ENCODE measurements around the gene IMPA2.
A peak's percentile ranks its signal among the peaks of the same experiment; 100 is the strongest.

IMPA2 gene

DNA sequence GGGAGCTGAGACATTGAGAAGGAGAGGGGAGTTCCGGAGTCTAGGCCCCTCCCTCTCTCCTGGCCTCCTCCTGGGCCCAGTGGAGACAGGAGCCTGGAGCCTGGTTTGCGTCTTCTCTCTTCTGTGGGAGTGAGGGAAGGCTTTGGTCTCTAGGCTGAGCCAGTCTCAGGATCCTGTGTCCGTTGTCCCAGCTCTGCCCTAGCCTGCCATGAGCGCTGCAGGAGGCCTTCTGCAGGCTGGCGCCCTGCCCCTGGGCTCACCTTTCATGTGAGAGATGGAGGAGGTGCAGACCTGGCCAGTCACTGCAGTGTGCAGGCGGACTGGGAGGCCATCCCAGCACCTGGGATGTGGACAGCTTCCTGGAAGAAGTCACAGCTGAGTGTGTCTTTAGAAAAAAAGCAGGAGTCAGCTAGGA, 8.7 kb downstream of the IMPA2 start:
- ATAC-seq (ENCODE audit: low read depth) (no peak), DNase-seq (ENCODE audit: low spot score in 2 of 2) (no peak)
- Mint-ChIP-seq H3K36me3 (peaks cover 2% of the 10 kb centered on the region), H3K4me1 (no peaks in the 10 kb centered on the region), H3K27me3 (no peaks in the 10 kb centered on the region), H3K9me3 (no peaks in the 10 kb centered on the region), H3K27ac (no peak overlapping the region), H3K4me3 (no peak overlapping the region)

DNA sequence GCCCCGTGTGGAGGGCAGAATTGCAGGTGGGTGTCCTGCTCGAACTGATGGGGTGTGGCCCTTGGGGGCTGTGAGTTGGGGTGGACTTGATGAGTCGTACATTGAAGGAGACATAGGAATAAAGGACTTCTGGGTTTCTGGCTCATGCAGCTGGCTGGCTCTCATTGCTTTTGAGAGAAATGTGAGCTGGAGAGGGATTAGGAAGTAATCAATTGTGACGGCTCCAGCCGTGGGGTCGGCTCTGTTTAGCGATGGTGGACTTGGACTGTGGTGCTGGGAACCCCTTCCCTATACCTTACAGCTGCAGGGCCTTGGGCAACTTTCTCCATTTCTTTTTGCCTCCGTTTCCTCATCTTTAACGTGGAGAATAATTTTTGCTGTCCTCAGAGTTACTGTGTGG, 9.2 kb downstream of the IMPA2 start:
- H3K27ac Mint-ChIP-seq = no peak overlapping the region

DNA sequence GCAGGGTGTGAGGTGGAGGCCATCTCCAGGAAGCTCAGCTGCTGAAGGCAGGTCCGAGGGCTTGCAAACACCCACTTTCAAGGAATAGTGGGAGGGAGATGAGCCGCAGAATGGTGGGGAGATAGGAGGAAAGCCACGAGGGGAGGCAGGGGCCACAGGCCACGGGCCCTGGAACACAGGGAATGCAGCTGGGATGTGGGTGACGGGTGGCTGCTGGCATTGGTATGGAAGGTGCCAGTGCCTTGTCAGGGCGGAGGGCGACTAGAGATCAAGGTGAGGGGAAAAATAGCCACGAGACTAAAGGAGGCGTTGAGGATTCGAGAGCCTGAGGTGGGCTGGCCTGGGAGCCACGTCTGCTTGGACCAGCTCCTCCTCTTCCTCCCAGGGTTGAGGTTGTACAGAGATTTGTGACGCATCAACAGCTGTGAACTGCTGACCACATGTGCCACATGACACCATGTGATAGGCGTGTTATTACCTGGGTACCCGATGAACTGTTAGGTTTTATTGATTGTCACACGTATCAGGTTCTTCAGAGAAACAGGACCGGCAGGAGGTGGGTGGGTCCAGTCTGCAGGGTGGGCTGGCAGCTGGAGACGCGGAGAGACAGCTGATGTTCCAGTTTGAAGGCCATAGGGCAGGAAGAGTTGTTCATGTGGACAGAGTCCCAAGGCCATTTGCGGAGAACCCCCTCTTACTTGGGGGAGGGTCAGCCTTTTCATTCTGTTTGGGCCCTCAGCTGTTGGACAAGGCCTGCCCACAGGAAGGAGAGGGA, 9.9 kb downstream of the IMPA2 start:
- no peak overlapping the region for H3K27ac Mint-ChIP-seq

More for the DNA sequence above, 9.2 kb downstream of the IMPA2 start:
- no peaks in the 10 kb centered on the region for H3K9me3 Mint-ChIP-seq
- H3K4me1 Mint-ChIP-seq = peaks cover 4% of the 10 kb centered on the region
- H3K27me3 Mint-ChIP-seq = no peaks in the 10 kb centered on the region
- peaks cover 2% of the 10 kb centered on the region for H3K36me3 Mint-ChIP-seq
- no peak for DNase-seq (ENCODE audit: low spot score in 2 of 2)
- H3K4me3 Mint-ChIP-seq = no peak overlapping the region
- ATAC-seq (ENCODE audit: low read depth) = no peak

DNA sequence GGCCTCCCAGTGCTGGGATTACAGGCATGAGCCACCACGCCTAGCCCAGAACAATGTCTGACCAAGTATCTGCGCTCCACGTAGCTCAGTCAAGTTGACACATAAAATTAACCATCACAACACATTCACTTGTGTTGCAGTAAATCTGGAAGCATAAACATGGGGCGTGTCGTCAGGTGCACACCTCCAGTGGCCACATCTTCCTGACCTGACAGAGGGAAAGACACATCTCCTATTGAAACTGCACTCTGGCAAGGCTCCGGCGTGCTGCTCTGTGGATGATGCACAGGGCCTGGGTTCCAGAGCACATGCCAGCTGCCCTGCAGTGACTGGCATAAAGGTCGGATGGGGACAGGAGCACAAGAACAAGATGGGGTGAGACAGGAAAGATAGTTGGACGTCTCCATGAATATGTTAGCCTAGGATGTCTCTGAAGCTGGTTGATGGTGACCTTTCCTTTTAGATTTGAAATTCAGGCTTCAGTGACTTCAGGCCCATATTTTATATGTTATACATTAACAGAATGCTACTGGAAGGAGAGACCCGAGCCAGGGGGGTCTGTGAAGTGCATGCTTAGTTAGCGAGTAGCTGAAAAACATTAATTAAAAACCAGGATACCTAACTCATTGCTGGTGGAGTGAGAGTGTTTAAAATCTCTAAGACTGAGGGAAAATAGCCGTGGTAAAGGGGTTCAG, 10.9 kb downstream of the IMPA2 start:
- ATAC-seq (ENCODE audit: low read depth) = no peak
- no peak overlapping the region for H3K27ac Mint-ChIP-seq
- H3K4me1 Mint-ChIP-seq = peaks cover 12% of the 10 kb centered on the region
- H3K4me3 Mint-ChIP-seq = no peak overlapping the region
- H3K36me3 Mint-ChIP-seq = peaks cover 2% of the 10 kb centered on the region
- no peaks in the 10 kb centered on the region for H3K27me3 Mint-ChIP-seq
- DNase-seq (ENCODE audit: low spot score in 2 of 2) = no peak
- H3K9me3 Mint-ChIP-seq = no peaks in the 10 kb centered on the region

More for the DNA sequence above, 9.9 kb downstream of the IMPA2 start:
- Mint-ChIP-seq H3K4me3 (no peak overlapping the region), H3K27me3 (no peaks in the 10 kb centered on the region), H3K4me1 (peaks cover 9% of the 10 kb centered on the region), H3K36me3 (peaks cover 2% of the 10 kb centered on the region), H3K9me3 (no peaks in the 10 kb centered on the region)
- no peak for ATAC-seq (ENCODE audit: low read depth)
- no peak for DNase-seq (ENCODE audit: low spot score in 2 of 2)

DNA sequence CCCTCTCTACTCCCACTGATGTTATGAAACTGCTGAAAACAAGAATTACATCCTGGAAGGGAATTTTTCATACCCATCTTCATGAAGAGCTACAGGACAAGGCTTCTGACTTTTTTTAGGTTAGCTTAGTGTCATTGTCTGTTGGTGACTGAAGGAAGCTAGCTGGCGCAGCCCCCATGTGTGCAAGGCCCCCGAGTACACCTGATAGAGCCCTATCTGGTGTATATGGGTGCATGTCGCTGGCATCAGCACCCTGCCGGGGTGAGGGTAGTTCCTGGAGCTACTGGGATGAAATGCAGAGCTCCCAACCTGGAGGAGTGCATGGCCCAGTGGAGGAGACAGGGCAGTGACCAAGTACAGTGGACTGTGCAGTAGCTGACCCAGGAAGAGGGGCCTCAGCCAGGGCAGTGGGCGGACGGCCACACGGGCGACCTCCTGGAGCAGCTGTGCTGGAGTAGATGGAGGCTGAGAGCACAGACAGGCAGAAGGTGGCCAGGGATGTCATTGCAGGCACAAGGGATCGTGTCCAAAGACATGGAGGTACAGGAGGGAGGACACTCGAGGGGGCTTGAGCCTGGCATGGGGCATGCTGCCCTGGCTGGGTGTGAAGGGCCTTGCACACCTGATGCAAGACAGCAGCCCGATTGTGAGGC, 12.1 kb downstream of the IMPA2 start:
- DNase-seq (ENCODE audit: low spot score in 2 of 2) (no peak), ATAC-seq (ENCODE audit: low read depth) (no peak)
- Mint-ChIP-seq H3K36me3 (peaks cover 1% of the 10 kb centered on the region), H3K27me3 (no peaks in the 10 kb centered on the region), H3K27ac (no peak overlapping the region), H3K9me3 (no peaks in the 10 kb centered on the region), H3K4me3 (no peak overlapping the region), H3K4me1 (peaks cover 12% of the 10 kb centered on the region)

DNA sequence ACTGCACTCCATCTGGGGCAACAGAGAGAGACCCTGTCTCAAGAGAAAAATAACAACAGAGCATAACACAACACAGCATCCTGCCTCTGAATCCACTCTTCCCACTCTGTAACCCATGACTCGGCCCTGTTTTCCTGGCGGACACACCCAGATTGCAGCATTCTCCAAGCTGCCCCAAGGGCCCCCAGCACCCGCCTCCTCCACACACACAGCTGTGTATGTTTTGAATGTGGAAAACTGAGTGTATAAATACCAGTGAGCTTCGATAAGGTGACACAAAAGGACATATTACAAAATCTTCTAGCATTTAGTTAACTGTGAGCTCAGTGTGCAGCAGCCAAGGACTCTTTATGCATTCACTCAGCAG, 13.0 kb downstream of the IMPA2 start:
- Mint-ChIP-seq H3K4me1 (peaks cover 12% of the 10 kb centered on the region), H3K36me3 (peaks cover 1% of the 10 kb centered on the region), H3K9me3 (no peaks in the 10 kb centered on the region), H3K4me3 (no peak overlapping the region), H3K27ac (no peak overlapping the region), H3K27me3 (no peaks in the 10 kb centered on the region)
- DNase-seq (ENCODE audit: low spot score in 2 of 2) = no peak
- ATAC-seq (ENCODE audit: low read depth) = no peak

DNA sequence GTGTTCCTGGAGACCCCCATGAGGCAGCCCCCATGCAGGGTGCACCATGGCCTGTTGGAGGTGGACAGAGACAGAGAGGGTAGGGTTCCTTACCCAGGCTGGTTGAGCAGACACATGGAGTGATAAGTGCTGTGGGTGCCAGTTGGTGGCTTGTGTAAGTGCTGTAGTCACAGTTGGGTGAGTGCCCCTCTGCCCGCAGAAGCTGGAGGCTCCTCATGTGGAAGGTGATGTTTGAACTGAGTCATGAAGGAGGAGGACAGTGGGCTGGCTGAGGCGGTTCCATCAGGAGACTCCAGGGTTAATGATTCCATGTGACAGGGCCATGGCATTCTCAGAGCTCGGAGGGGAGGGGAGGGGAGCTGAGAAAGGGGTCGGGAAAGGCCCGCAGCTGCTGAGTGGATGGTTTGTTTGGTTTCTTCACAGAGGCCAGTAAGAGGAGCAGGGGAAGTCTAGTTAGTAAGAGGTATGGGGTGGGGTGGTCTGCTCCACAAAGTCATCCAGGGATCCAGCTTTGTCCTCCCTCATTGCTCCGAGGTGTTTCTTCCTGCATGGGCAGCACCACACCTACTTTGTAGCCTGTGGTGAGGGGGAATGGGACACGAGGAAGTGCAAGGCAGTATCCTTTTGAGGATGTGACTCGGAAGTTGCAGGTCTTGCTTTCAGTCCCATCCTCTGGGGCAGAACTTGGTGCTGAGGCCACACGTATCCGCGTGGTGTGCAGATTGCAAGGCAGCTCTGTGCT, 13.6 kb downstream of the IMPA2 start:
- no peak overlapping the region for H3K27ac Mint-ChIP-seq
- no peak for DNase-seq (ENCODE audit: low spot score in 2 of 2)
- peaks cover 12% of the 10 kb centered on the region for H3K4me1 Mint-ChIP-seq
- H3K36me3 Mint-ChIP-seq = peaks cover 2% of the 10 kb centered on the region
- H3K4me3 Mint-ChIP-seq = no peak overlapping the region
- H3K9me3 Mint-ChIP-seq = no peaks in the 10 kb centered on the region
- H3K27me3 Mint-ChIP-seq = no peaks in the 10 kb centered on the region
- ATAC-seq (ENCODE audit: low read depth) = no peak

DNA sequence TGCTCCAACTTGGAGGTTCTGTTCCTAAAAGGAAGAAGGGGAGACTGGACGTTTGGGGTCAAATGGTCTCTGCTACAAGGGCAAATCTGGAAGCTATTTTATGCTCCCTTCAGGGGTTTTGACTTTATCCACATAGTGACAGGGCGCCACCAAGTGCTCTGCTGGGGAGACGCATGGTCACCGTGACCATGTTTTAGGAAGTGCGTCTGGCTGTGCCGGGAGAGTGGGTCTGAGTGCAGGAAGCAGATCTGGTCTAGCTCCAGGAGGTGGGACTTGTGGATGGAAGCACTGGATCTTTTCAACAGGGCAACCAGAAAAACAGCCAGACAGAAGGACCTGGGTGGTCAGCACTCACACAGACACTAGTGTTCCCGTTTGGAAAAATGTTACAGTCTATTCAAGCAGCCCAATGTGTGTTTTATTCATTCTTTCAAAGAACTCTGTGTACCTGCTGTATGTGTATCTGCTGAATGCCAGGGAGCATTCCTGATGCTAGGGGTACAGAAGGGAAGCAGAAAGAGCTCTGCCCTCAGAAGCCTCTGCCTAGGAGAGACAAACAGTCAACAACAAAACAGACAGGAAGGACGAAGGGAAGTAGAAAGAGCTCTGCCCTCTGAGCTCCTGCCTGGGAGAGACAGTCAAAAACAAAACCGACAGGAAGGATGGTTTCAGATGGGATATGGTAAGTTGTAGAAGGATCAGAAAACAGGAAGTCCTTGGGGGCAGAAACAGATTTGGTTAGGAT, 14.3 kb downstream of the IMPA2 start:
- peak; percentile 95 for ATAC-seq (ENCODE audit: low read depth)
- H3K9me3 Mint-ChIP-seq = no peaks in the 10 kb centered on the region
- H3K27me3 Mint-ChIP-seq = no peaks in the 10 kb centered on the region
- peak overlapping the region; percentile 56 for H3K4me3 Mint-ChIP-seq
- DNase-seq (ENCODE audit: low spot score in 2 of 2) = peak; percentile 47
- peaks cover 12% of the 10 kb centered on the region for H3K4me1 Mint-ChIP-seq
- peaks cover 4% of the 10 kb centered on the region for H3K36me3 Mint-ChIP-seq
- H3K27ac Mint-ChIP-seq = no peak overlapping the region

DNA sequence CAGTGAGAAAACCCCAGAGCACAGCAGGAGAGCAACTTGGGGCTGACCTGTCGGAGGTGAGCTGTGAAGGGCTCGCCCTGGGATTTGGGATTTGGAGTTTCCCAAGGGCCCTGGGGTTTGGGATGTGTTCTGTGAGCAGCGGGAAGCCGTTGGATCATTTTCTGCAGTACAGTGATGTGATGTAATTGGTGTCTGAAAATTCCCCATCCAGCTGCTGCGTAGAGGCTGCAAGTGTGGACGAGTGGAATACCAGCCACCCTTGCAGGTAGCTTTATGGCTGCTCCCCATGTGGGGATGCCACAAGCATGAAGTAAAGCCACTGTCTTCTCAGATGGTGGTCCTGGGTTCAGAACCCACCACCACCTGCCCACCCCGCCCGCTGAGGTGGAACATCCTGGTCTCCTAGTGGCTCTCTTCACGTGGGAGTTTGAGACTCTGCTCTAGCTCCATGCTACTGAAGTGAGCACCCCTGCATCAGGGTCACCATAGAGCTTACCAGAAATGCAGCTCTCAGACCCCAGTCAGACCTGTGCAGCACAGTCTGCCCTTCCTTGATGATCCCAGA, 15.0 kb downstream of the IMPA2 start:
- Mint-ChIP-seq H3K9me3 (no peaks in the 10 kb centered on the region), H3K27me3 (no peaks in the 10 kb centered on the region), H3K4me3 (no peak overlapping the region), H3K27ac (peak overlapping the region; percentile 1), H3K36me3 (peaks cover 5% of the 10 kb centered on the region), H3K4me1 (peaks cover 12% of the 10 kb centered on the region)
- DNase-seq (ENCODE audit: low spot score in 2 of 2) (no peak), ATAC-seq (ENCODE audit: low read depth) (no peak)

DNA sequence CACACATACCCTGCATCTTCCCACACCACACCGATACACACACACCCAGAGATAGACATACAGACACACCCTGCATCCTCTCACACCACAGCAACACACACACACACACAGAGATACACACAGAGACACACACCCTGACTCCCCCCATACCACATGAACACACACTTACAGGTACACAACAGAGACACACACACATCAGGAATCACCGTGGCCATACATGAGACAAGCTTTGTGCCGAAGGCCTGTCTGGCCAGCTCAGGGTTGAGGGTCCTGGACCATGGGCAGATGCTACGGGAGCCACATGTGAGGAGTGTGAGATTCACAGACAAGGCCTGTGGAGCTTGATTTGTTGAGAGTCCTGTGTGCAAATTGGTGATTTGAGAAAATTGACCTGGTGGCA, 15.6 kb downstream of the IMPA2 start:
- Mint-ChIP-seq H3K4me3 (no peak overlapping the region), H3K27ac (peak overlapping the region; percentile 1), H3K9me3 (no peaks in the 10 kb centered on the region), H3K36me3 (peaks cover 7% of the 10 kb centered on the region), H3K4me1 (peaks cover 12% of the 10 kb centered on the region), H3K27me3 (no peaks in the 10 kb centered on the region)
- ATAC-seq (ENCODE audit: low read depth) = no peak
- no peak for DNase-seq (ENCODE audit: low spot score in 2 of 2)

DNA sequence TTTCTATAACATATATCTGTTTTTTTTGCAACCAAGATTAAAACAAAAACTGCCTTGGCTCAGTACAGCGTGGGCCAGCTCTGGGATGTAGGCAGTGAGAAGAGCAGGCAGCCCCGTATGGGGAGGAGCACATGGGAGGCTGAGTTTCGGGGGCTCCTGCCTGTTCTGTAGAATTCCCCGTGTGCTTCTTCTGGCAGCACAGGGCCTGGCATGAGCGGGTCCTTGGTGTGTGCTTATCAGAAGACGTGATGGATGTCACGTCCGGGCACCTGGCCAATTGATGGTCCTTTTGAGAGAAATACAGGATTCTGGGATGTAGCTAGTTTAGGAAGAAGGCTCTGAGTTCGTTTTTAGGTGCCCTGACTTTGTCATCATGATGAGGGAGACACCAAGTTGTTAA, 16.2 kb downstream of the IMPA2 start:
- no peaks in the 10 kb centered on the region for H3K9me3 Mint-ChIP-seq
- ATAC-seq (ENCODE audit: low read depth) = no peak
- H3K36me3 Mint-ChIP-seq = peaks cover 7% of the 10 kb centered on the region
- no peak overlapping the region for H3K27ac Mint-ChIP-seq
- peaks cover 12% of the 10 kb centered on the region for H3K4me1 Mint-ChIP-seq
- H3K4me3 Mint-ChIP-seq = no peak overlapping the region
- no peaks in the 10 kb centered on the region for H3K27me3 Mint-ChIP-seq
- DNase-seq (ENCODE audit: low spot score in 2 of 2) = no peak

DNA sequence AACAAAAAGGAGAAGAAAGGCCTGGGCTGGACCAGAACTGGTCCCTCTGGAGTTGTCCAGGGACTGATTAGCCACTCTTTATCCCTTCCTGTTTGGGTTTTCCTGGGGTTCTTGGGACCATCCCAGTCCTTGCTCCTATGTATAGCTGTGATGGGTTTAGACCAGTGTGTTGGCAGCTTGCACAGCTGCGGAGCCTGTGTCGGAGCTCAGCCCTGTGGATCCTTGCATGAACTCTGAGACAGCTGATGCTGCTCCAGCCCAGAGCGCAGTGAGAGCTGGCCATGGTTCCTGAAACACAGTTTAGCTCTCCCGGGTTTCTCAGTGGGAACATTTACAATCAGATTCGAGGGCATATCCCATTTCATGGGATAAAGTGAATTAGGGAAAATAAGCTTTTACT, 16.9 kb downstream of the IMPA2 start:
- Mint-ChIP-seq H3K27me3 (no peaks in the 10 kb centered on the region), H3K27ac (no peak overlapping the region), H3K4me1 (peaks cover 12% of the 10 kb centered on the region), H3K4me3 (no peak overlapping the region), H3K9me3 (no peaks in the 10 kb centered on the region), H3K36me3 (peaks cover 7% of the 10 kb centered on the region)
- DNase-seq (ENCODE audit: low spot score in 2 of 2) (no peak), ATAC-seq (ENCODE audit: low read depth) (no peak)

DNA sequence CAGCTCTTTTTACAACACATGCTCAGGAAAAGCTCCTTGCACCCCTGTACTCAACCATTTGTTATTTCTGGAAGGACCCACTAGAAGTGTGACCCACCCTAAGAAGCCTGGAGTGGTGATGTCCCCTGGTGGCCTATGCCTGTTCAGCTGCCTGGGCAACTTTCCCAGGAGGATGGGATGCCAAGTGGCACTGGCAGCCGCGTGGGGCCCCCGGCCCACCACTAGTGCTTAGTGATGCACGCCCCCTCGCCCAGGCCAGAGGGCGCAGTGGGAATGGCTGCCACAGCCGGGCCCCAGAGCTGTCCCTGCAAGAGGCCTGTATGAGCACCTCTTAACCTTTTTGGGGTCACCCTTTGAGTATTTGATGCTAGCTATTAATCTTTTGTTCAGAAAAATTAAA, 18.1 kb downstream of the IMPA2 start:
- Mint-ChIP-seq H3K9me3 (no peaks in the 10 kb centered on the region), H3K4me1 (peaks cover 12% of the 10 kb centered on the region), H3K27ac (no peak overlapping the region), H3K36me3 (peaks cover 8% of the 10 kb centered on the region), H3K27me3 (no peaks in the 10 kb centered on the region), H3K4me3 (no peak overlapping the region)
- ATAC-seq (ENCODE audit: low read depth) (no peak), DNase-seq (ENCODE audit: low spot score in 2 of 2) (no peak)
